GM12878 (cell line): ENCODE data around the gene RANBP3. TPM values are rescaled to one million over a fixed set of nuclear protein-coding genes. Genes with fewer than 3 reads are reported as not detected.

Experiments used
- ATAC-seq: fragments of 200-7000 bp; cut with Tn5 transposase; 3 replicates; pipeline ENCODE4 v1.9.1; 2020; ENCODE audit warnings: mild to moderate bottlenecking, moderate library complexity
- BruUV-seq: library from RNA; stranded (reverse); fragments of 400-500 nt; replicated peaks from 2 replicates; lab custom pipeline; 2021; lab: Mats Ljungman, UMichigan
- CTCF ChIA-PET: fragments of 300-600 bp; sonication (Branson Sonifier 250); formaldehyde crosslinking; extraction: SDS; loops from one replicate; lab custom pipeline; 2021; ENCODE audit warnings: inconsistent platforms; lab: Yijun Ruan, JAX
- POLR2A ChIA-PET: fragments of 350-600 bp; formaldehyde crosslinking; extraction: SDS; loops from one replicate; lab custom pipeline; 2021; ENCODE audit warnings: inconsistent platforms; lab: Charles Lee
- RAD21 ChIA-PET: fragments of 300-600 bp; sonication (Branson Sonifier 250); formaldehyde crosslinking; loops from one replicate; lab custom pipeline; 2023; ENCODE audit warnings: antibody characterized with exemption; ENCODE audit not compliant: unreplicated experiment; lab: Charles Lee
- SMC1A ChIA-PET: fragments of 300-600 bp; sonication (Branson Sonifier 250); formaldehyde crosslinking; loops from one replicate; lab custom pipeline; 2023; ENCODE audit not compliant: unreplicated experiment, uncharacterized antibody; lab: Charles Lee
- DNase-seq: peaks from one replicate; pipeline ENCODE4 v3.0.0-alpha.2; 2011; ENCODE audit warnings: low read depth, low spot score
- FAIRE-seq: peaks from 3 replicates; lab custom pipeline; 2011; peaks lifted over from hg19 to GRCh38; lab: Jason Lieb, UNC
- H2AFZ ChIP-seq: 2 replicates; pipeline ENCODE4 v1.6.0; 2011; ENCODE audit warnings: low read depth, low read length, control low read depth; ENCODE audit not compliant: control insufficient read depth
- H3K27ac ChIP-seq: 2 replicates; pipeline ENCODE4 v1.5.1; 2011; ENCODE audit warnings: control low read depth; ENCODE audit not compliant: control insufficient read depth, insufficient read depth
- H3K27me3 ChIP-seq, 2 experiments: replicated peaks in 1 of 2; 2 replicates each; pipeline versions ENCODE4 v1.6.0 to v1.6.1; 2011; ENCODE audit warnings: low read length in 1 of 2; ENCODE audit not compliant: control insufficient read depth in 2 of 2, insufficient read depth in 2 of 2
- H3K36me3 ChIP-seq, 2 experiments: 2 replicates each; pipeline ENCODE4 v1.5.1; 2011; ENCODE audit warnings: low read length in 1 of 2; ENCODE audit not compliant: control insufficient read depth in 2 of 2, insufficient read depth in 2 of 2
- H3K4me1 ChIP-seq: 2 replicates; pipeline ENCODE4 v1.6.1; 2011; ENCODE audit warnings: mild to moderate bottlenecking, low read length, moderate library complexity, mixed read lengths; ENCODE audit not compliant: control insufficient read depth, insufficient read depth
- H3K4me2 ChIP-seq: 2 replicates; pipeline ENCODE4 v1.6.0; 2011; ENCODE audit warnings: control low read depth; ENCODE audit not compliant: control insufficient read depth, insufficient read depth
- H3K4me3 ChIP-seq: fragments of 200-600 bp; sonication (generic); 2 replicates; pipeline ENCODE4 v1.5.1; 2016
- H3K79me2 ChIP-seq: 2 replicates; pipeline ENCODE4 v1.6.0; 2011; ENCODE audit warnings: low read length; ENCODE audit not compliant: control insufficient read depth, insufficient read depth
- H3K9ac ChIP-seq: 2 replicates; pipeline ENCODE4 v1.8.0; 2011; ENCODE audit warnings: low read length, control low read depth, mixed read lengths; ENCODE audit not compliant: control insufficient read depth, insufficient read depth
- H3K9me3 ChIP-seq: replicated peaks from 3 replicates; pipeline ENCODE4 v1.5.1; 2011; ENCODE audit warnings: mild to moderate bottlenecking, low read length; ENCODE audit not compliant: control insufficient read depth, insufficient read depth
- H4K20me1 ChIP-seq: 2 replicates; pipeline ENCODE4 v1.6.0; 2011; ENCODE audit not compliant: control insufficient read depth, insufficient read depth
- CBFB ChIP-seq: IDR thresholded peaks from 2 replicates; pipeline ENCODE4 v1.6.1; 2016; ENCODE audit warnings: antibody characterized with exemption, low read depth
- CTCF ChIP-seq, 3 experiments: IDR thresholded peaks in 2 of 3; conservative IDR thresholded peaks in 1 of 3; 2 replicates each; pipeline ENCODE4 v1.5.1; 2011; ENCODE audit warnings: low read depth in 3 of 3, low read length in 3 of 3, mild to moderate bottlenecking in 3 of 3, control low read depth in 2 of 3, moderate library complexity in 2 of 3, inconsistent platforms in 1 of 3, mixed read lengths in 1 of 3; ENCODE audit not compliant: control insufficient read depth in 2 of 3, insufficient read depth in 1 of 3; ENCODE audit errors: extremely low read depth in 1 of 3
- EED ChIP-seq: sonication (generic); IDR thresholded peaks from 2 replicates; pipeline ENCODE4 v1.6.1; 2016; ENCODE audit warnings: antibody characterized with exemption, low read depth
- HDGF ChIP-seq: fragments of 450-650 bp; IDR thresholded peaks from 2 replicates; pipeline ENCODE4 v1.6.1; 2016; ENCODE audit warnings: antibody characterized with exemption
- MAX ChIP-seq: IDR thresholded peaks from 2 replicates; pipeline ENCODE4 v1.6.1; 2012; ENCODE audit warnings: low read depth, low read length, improper control_type of control experiment
- MTA2 ChIP-seq: fragments of 450-650 bp; IDR thresholded peaks from 2 replicates; pipeline ENCODE4 v1.6.1; 2016; ENCODE audit warnings: low read depth, mild to moderate bottlenecking, moderate library complexity
- MTA3 ChIP-seq: IDR thresholded peaks from 2 replicates; pipeline ENCODE4 v1.6.1; 2012; ENCODE audit warnings: low read length, inconsistent platforms, borderline replicate concordance
- MYB ChIP-seq: fragments of 150-350 bp; IDR thresholded peaks from 2 replicates; pipeline ENCODE4 v1.6.1; 2014; ENCODE audit warnings: mild to moderate bottlenecking, low read depth, low read length, borderline replicate concordance
- PML ChIP-seq: IDR thresholded peaks from 2 replicates; pipeline ENCODE4 v1.6.1; 2012; ENCODE audit warnings: low read length, inconsistent platforms
- RELA ChIP-seq: fragments of 450-650 bp; IDR thresholded peaks from 2 replicates; pipeline ENCODE4 v1.8.0; 2014; ENCODE audit warnings: borderline replicate concordance; ENCODE audit not compliant: partially characterized antibody
- SREBF1 ChIP-seq: IDR thresholded peaks from 2 replicates; pipeline ENCODE4 v1.6.1; 2012; ENCODE audit warnings: mild to moderate bottlenecking, low read length
- SREBF2 ChIP-seq: IDR thresholded peaks from 2 replicates; pipeline ENCODE4 v1.6.1; 2012; ENCODE audit warnings: mild to moderate bottlenecking, low read length
- ZNF274 ChIP-seq: IDR thresholded peaks from one replicate; pipeline ENCODE4 v1.8.0; 2011; ENCODE audit not compliant: insufficient read length, insufficient read depth
- ZSCAN29 ChIP-seq: fragments of 450-650 bp; IDR thresholded peaks from 2 replicates; pipeline ENCODE4 v1.6.1; 2017; ENCODE audit warnings: mild to moderate bottlenecking, moderate library complexity
- WGBS: methylation state at CpG from one replicate; pipeline ENCODE4 v1.1.6; 2016; ENCODE audit warnings: low lambda C conversion rate; ENCODE audit not compliant: insufficient replicate concordance, insufficient coverage; ENCODE audit errors: missing lambda C conversion rate; 5-methylcytosine and 5-hydroxymethylcytosine counted together
- in situ Hi-C: fragments of 300-500 bp; cut with MboI; formaldehyde crosslinking; loops from 9 replicates; pipeline ENCODE4 v1.14.3; 2018; ENCODE audit warnings: mixed read lengths
- intact Hi-C: fragments of 100-400 bp; cut with micrococcal nuclease; formaldehyde crosslinking; loops from one replicate; pipeline ENCODE4 v1.14.2; 2022; ENCODE audit not compliant: unreplicated experiment
- polyA plus RNA-seq, 11 experiments: library from polyadenylated mRNA; depleted of rRNA in 4 of 11; unstranded in 6 of 11; stranded (reverse) in 5 of 11; fragments of >200 nt; fragmentation: Nextera tagmentation in 4 of 11; fragmentation: Illumina TruSeq in 1 of 11; extraction: Ambion mirVana in 4 of 11; extraction: Trizol in 1 of 11; gene quantifications; 1 replicate in 1 of 11; 2 replicates in 10 of 11; pipeline versions ENCODE4 v1.2.1 to v1.2.3, GENCODE V29; 2011 to 2016; ENCODE audit warnings: inconsistent platforms in 2 of 11, missing spikeins in 2 of 11, low read depth in 1 of 11
- total RNA-seq, 4 experiments: library from RNA; depleted of rRNA in 3 of 4; stranded (reverse); fragments of >200 nt in 3 of 4; fragmentation: Illumina TruSeq in 1 of 4; extraction: Trizol in 1 of 4; gene quantifications; 2 replicates each; pipeline versions ENCODE4 v1.2.1 to v1.2.3, GENCODE V29; 2013 to 2021
- TF ChIP-seq, protein P1 (sequence below): fragments of 450-650 bp; IDR thresholded peaks from 2 replicates; pipeline ENCODE4 v1.6.1; 2017; ENCODE audit warnings: antibody characterized with exemption, mild to moderate bottlenecking, moderate library complexity

RANBP3 gene
- total and polyA plus RNA-seq, 10 of the 15 experiments (the other 5 are each of a cell fraction or from before 2014, with no cell fraction given): 1.1 to 81.6 (median 60.0) TPM

DNA sequence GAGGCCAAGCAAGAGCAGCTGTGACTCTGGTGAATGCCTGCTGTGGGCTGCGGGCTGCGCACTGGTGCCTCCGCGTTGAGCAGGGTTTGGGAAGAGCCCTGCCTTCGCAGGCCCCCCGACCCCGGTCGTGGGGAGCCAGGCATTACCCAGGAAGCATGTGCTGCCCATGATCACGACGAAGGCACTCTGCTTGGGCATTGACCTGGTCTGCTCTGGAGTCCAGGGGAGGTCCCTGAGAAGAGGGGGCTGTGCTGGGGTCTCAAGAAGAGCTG lies 19.2 kb downstream of the RANBP3 start:
- ATAC-seq: no peak
- peaks cover 23% of the 10 kb centered on the region for H3K4me1 ChIP-seq
- intact Hi-C loops: no loop called here
- TF ChIP-seq MAX (no peak), HDGF (no peak), EED (no peak), CTCF (IDR thresholded peaks at IDR 0.05 in 2 of 3, conservative IDR thresholded peaks at IDR 0.05 in 1 of 3; ENCODE audit: control insufficient read depth in 2 of 3, extremely low read depth in 1 of 3, insufficient read depth in 1 of 3, low read depth in 3 of 3, low read length in 3 of 3) (no peak), SREBF2 (no peak), SREBF1 (no peak), ZSCAN29 (no peak), MYB (no peak), RELA (no peak), MTA3 (no peak), CBFB (no peak), PML (no peak), ZNF274 (no peak), MTA2 (no peak)
- TF ChIP-seq, protein P1, sequence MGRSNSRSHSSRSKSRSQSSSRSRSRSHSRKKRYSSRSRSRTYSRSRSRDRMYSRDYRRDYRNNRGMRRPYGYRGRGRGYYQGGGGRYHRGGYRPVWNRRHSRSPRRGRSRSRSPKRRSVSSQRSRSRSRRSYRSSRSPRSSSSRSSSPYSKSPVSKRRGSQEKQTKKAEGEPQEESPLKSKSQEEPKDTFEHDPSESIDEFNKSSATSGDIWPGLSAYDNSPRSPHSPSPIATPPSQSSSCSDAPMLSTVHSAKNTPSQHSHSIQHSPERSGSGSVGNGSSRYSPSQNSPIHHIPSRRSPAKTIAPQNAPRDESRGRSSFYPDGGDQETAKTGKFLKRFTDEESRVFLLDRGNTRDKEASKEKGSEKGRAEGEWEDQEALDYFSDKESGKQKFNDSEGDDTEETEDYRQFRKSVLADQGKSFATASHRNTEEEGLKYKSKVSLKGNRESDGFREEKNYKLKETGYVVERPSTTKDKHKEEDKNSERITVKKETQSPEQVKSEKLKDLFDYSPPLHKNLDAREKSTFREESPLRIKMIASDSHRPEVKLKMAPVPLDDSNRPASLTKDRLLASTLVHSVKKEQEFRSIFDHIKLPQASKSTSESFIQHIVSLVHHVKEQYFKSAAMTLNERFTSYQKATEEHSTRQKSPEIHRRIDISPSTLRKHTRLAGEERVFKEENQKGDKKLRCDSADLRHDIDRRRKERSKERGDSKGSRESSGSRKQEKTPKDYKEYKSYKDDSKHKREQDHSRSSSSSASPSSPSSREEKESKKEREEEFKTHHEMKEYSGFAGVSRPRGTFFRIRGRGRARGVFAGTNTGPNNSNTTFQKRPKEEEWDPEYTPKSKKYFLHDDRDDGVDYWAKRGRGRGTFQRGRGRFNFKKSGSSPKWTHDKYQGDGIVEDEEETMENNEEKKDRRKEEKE: no peak
- WGBS: 100% methylated on average over 10 of the region's 10 CpGs
- no peak for DNase-seq
- H3K4me2 ChIP-seq: no peak overlapping the region
- H3K36me3 ChIP-seq: peaks cover 0 to 1% of the 10 kb centered on the region in 2 experiments; a peak in 2 of 4 replicates
- SMC1A ChIA-PET: no interaction called here
- no peak overlapping the region for H3K4me3 ChIP-seq
- CTCF ChIA-PET: no interaction called here
- H2AFZ ChIP-seq: no peak overlapping the region
- POLR2A ChIA-PET: no interaction called here
- no peak overlapping the region for H3K27ac ChIP-seq
- peaks cover 19% of the 10 kb centered on the region for H4K20me1 ChIP-seq
- H3K9ac ChIP-seq: no peak overlapping the region
- H3K27me3 ChIP-seq: no peaks in the 10 kb centered on the region
- H3K79me2 ChIP-seq: peaks cover 79% of the 10 kb centered on the region
- RAD21 ChIA-PET: no interaction called here
- in situ Hi-C loops: no loop called here
- BruUV-seq: no TSS peak
- H3K9me3 ChIP-seq: no peaks in the 10 kb centered on the region
- no peak for FAIRE-seq
